CD4-positive, alpha-beta T cell (primary cell): ENCODE data around the gene SERPINI1. TPM values are rescaled to one million over a fixed set of nuclear protein-coding genes. Genes with fewer than 3 reads are reported as not detected.

Experiments
- ATAC-seq: fragments of 200-7000 bp; cut with Tn5 transposase; one replicate; pipeline ENCODE4 v1.10.0; 2022; ENCODE audit warnings: mild to moderate bottlenecking; ENCODE audit not compliant: poor library complexity
- CTCF ChIA-PET: fragments of 350-600 bp; sonication (Branson Sonifier 250); formaldehyde crosslinking; loops from one replicate; lab custom pipeline; 2021; ENCODE audit warnings: antibody characterized with exemption, inconsistent platforms; lab: Charles Lee
- POLR2A ChIA-PET: fragments of 350-600 bp; sonication (Branson Sonifier 250); formaldehyde crosslinking; loops from one replicate; lab custom pipeline; 2021; ENCODE audit warnings: antibody characterized with exemption, inconsistent platforms; lab: Charles Lee
- DNase-seq, 14 experiments: peaks; one replicate each; pipeline ENCODE4 v3.0.0-alpha.2; 2013 to 2020; ENCODE audit warnings: mixed read lengths in 2 of 14
- H3K27ac ChIP-seq, 2 donors: one replicate each; pipeline versions ENCODE4 v1.5.1 to v1.7.0; 2013; ENCODE audit warnings: low read length in 2 of 2, low read depth in 1 of 2, mild to moderate bottlenecking in 1 of 2
- H3K27me3 ChIP-seq, 2 experiments: 1 replicate in 1 of 2; 2 replicates in 1 of 2; pipeline versions ENCODE4 v1.6.1 to v1.7.0; 2013; ENCODE audit warnings: low read length in 2 of 2, control low read depth in 1 of 2, mild to moderate bottlenecking in 1 of 2, moderate library complexity in 1 of 2; ENCODE audit not compliant: insufficient read depth in 2 of 2, control insufficient read depth in 1 of 2
- H3K36me3 ChIP-seq: one replicate; pipeline ENCODE4 v1.6.1; 2013; ENCODE audit warnings: low read length, control low read depth; ENCODE audit not compliant: insufficient read depth
- H3K4me1 ChIP-seq: one replicate; pipeline ENCODE4 v1.6.1; 2013; ENCODE audit warnings: low read length, control low read depth; ENCODE audit not compliant: insufficient read depth
- H3K4me3 ChIP-seq: one replicate; pipeline ENCODE4 v1.5.1; 2013; ENCODE audit warnings: mild to moderate bottlenecking, low read length, moderate library complexity
- H3K9me3 ChIP-seq, 2 experiments: 1 replicate in 1 of 2; 2 replicates in 1 of 2; pipeline versions ENCODE4 v1.6.1 to v1.7.0; 2013; ENCODE audit warnings: low read length in 2 of 2, mild to moderate bottlenecking in 2 of 2, control low read depth in 1 of 2, moderate library complexity in 1 of 2; ENCODE audit not compliant: control insufficient read depth in 1 of 2, insufficient read depth in 1 of 2
- H3K27ac Mint-ChIP-seq: one replicate; pipeline ENCODE4 v1.8.0; 2020; ENCODE audit warnings: mixed read lengths
- H3K27me3 Mint-ChIP-seq: one replicate; pipeline ENCODE4 v1.8.0; 2021; ENCODE audit warnings: mixed read lengths
- H3K36me3 Mint-ChIP-seq: one replicate; pipeline ENCODE4 v1.8.0; 2021; ENCODE audit warnings: low read depth, mixed read lengths
- H3K4me1 Mint-ChIP-seq: one replicate; pipeline ENCODE4 v1.8.0; 2021; ENCODE audit warnings: low read depth, mixed read lengths
- H3K4me3 Mint-ChIP-seq: one replicate; pipeline ENCODE4 v1.8.0; 2020; ENCODE audit warnings: mild to moderate bottlenecking, mixed read lengths
- H3K9me3 Mint-ChIP-seq: one replicate; pipeline ENCODE4 v1.8.0; 2020; ENCODE audit warnings: mixed read lengths
- intact Hi-C, 2 experiments: fragments of 100-400 bp; cut with DNase I in 1 of 2; cut with micrococcal nuclease in 1 of 2; formaldehyde crosslinking; loops; one replicate each; pipeline versions ENCODE4 v1.15.1 to v1.9.0; 2023 to 2025; cut with DNase I, micrococcal nuclease
- total RNA-seq, 174 experiments: library from RNA in 2 of 174; stranded (reverse) in 2 of 174; gene quantifications; one replicate each; pipeline ENCODE4 v1.2.3 and lab custom pipeline; 2021 to 2026
- TF ChIP-seq, protein P1 (sequence below): fragments of 200-600 bp; IDR thresholded peaks from one replicate; pipeline ENCODE4 v1.8.0; 2022; ENCODE audit warnings: antibody characterized with exemption, mild to moderate bottlenecking

The SERPINI1 gene
- total RNA-seq, 2 experiments from 2014 or later = 0.64 to 0.66 TPM

DNA sequence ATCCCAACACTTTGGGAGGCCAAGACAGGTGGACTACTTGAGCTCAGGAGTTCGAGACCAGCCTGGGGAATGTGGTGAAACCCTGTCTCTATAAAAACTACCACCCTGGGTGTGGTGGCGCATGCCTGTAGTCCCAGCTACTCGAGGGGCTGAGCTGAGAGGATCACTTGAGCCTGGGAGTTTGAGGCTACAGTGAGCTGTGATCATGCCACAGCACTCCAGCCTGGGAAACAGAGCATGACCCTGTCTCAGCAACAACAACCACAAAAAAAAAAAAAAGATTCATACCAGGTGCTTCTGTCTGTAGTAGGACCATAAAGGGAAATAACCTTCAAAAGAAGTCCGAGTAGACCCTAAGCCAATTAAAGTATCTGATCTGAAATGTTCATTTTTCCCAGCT, 94.5 kb downstream of the SERPINI1 start:
- intact Hi-C loops = no loop called here
- H3K27me3 Mint-ChIP-seq = no peaks in the 10 kb centered on the region
- no peaks in the 10 kb centered on the region for H3K9me3 Mint-ChIP-seq
- Histone ChIP-seq H3K27ac (no peak overlapping the region), H3K4me3 (no peak overlapping the region), H3K4me1 (no peaks in the 10 kb centered on the region), H3K9me3 (no peaks in the 10 kb centered on the region), H3K27me3 (no peaks in the 10 kb centered on the region), H3K36me3 (no peaks in the 10 kb centered on the region)
- ATAC-seq (no peak), DNase-seq (no peak)
- H3K4me3 Mint-ChIP-seq = no peak overlapping the region
- POLR2A ChIA-PET = no interaction called here
- CTCF ChIA-PET = no interaction called here
- H3K36me3 Mint-ChIP-seq = no peaks in the 10 kb centered on the region
- TF ChIP-seq, protein P1, sequence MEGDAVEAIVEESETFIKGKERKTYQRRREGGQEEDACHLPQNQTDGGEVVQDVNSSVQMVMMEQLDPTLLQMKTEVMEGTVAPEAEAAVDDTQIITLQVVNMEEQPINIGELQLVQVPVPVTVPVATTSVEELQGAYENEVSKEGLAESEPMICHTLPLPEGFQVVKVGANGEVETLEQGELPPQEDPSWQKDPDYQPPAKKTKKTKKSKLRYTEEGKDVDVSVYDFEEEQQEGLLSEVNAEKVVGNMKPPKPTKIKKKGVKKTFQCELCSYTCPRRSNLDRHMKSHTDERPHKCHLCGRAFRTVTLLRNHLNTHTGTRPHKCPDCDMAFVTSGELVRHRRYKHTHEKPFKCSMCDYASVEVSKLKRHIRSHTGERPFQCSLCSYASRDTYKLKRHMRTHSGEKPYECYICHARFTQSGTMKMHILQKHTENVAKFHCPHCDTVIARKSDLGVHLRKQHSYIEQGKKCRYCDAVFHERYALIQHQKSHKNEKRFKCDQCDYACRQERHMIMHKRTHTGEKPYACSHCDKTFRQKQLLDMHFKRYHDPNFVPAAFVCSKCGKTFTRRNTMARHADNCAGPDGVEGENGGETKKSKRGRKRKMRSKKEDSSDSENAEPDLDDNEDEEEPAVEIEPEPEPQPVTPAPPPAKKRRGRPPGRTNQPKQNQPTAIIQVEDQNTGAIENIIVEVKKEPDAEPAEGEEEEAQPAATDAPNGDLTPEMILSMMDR = no peak
- H3K4me1 Mint-ChIP-seq = no peaks in the 10 kb centered on the region
- no peak overlapping the region for H3K27ac Mint-ChIP-seq

GRCh38 chr3:167835359-167835758, 99.8 kb downstream of the SERPINI1 start:
- Histone ChIP-seq H3K4me1 (no peaks in the 10 kb centered on the region), H3K27me3 (no peaks in the 10 kb centered on the region), H3K36me3 (no peaks in the 10 kb centered on the region), H3K4me3 (no peak overlapping the region), H3K9me3 (no peaks in the 10 kb centered on the region), H3K27ac (no peak overlapping the region)
- POLR2A ChIA-PET = no interaction called here
- intact Hi-C loops = no loop called here
- CTCF ChIA-PET = no interaction called here
- TF ChIP-seq, protein P1 = no peak
- no peaks in the 10 kb centered on the region for H3K4me1 Mint-ChIP-seq
- DNase-seq = no peak
- H3K4me3 Mint-ChIP-seq = no peak overlapping the region
- H3K27ac Mint-ChIP-seq = no peak overlapping the region
- no peaks in the 10 kb centered on the region for H3K36me3 Mint-ChIP-seq
- no peak for ATAC-seq
- no peaks in the 10 kb centered on the region for H3K9me3 Mint-ChIP-seq
- no peaks in the 10 kb centered on the region for H3K27me3 Mint-ChIP-seq

DNA sequence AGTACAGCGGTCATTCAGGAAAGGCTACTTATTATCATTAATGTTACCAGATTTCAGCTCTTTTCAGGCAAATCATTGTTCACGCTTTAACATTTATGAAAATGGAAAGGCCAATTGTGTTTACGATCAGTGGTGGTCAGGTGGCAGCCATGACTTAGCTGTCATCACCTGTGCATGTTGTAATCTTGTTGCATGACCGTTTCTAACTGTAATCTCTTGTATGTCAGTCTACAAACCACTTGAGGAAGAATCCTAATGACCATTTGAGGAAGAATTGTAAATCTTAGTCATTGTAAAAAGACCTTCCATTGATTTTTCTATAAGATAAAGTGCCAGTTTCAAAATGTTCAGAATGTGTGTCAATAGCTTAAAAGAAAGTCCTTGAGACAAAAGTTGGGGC, 100.4 kb downstream of the SERPINI1 start:
- no peaks in the 10 kb centered on the region for H3K9me3 Mint-ChIP-seq
- Histone ChIP-seq H3K9me3 (no peaks in the 10 kb centered on the region), H3K4me3 (no peak overlapping the region), H3K36me3 (no peaks in the 10 kb centered on the region), H3K4me1 (no peaks in the 10 kb centered on the region), H3K27me3 (no peaks in the 10 kb centered on the region), H3K27ac (no peak overlapping the region)
- no peak overlapping the region for H3K27ac Mint-ChIP-seq
- H3K4me3 Mint-ChIP-seq = no peak overlapping the region
- DNase-seq (no peak), ATAC-seq (no peak)
- intact Hi-C loops = no loop called here
- POLR2A ChIA-PET = no interaction called here
- no peaks in the 10 kb centered on the region for H3K27me3 Mint-ChIP-seq
- no peaks in the 10 kb centered on the region for H3K4me1 Mint-ChIP-seq
- TF ChIP-seq, protein P1 = no peak
- no peaks in the 10 kb centered on the region for H3K36me3 Mint-ChIP-seq
- CTCF ChIA-PET = no interaction called here
